Thoracic aorta (tissue), 2 donors: ENCODE measurements around the gene SYNJ1. TPM values are rescaled to one million over a fixed set of nuclear protein-coding genes. Genes with fewer than 3 reads are reported as not detected.

Experiments used
- ATAC-seq: fragments of 150-250 bp; one replicate; pipeline ENCODE4 v1.8.0; 2017; ENCODE audit warnings: low read depth; ENCODE audit not compliant: insufficient number of reproducible peaks, low FRiP score
- DNase-seq: peaks from one replicate; pipeline ENCODE4 v3.0.0-alpha.2; 2020; ENCODE audit warnings: low spot score
- H3K27ac ChIP-seq, 2 donors: fragments of 200-600 bp; sonication (generic); 1 replicate in 1 of 2; 2 replicates in 1 of 2; pipeline ENCODE4 v1.5.1; 2016; ENCODE audit warnings: mild to moderate bottlenecking in 2 of 2, moderate library complexity in 2 of 2
- H3K27me3 ChIP-seq: fragments of 200-600 bp; sonication (generic); replicated peaks from 2 replicates; pipeline ENCODE4 v1.6.0; 2016; ENCODE audit warnings: mild to moderate bottlenecking; ENCODE audit not compliant: insufficient read depth
- H3K36me3 ChIP-seq: fragments of 200-600 bp; sonication (generic); one replicate; pipeline ENCODE4 v1.5.1; 2016
- H3K4me1 ChIP-seq, 2 donors: fragments of 200-600 bp; sonication (generic); 1 replicate in 1 of 2; 2 replicates in 1 of 2; pipeline versions ENCODE4 v1.5.1 to v1.6.0; 2016; ENCODE audit warnings: low read depth in 2 of 2, mild to moderate bottlenecking in 1 of 2; ENCODE audit not compliant: control insufficient read depth in 1 of 2
- H3K4me3 ChIP-seq: fragments of 200-600 bp; sonication (generic); 2 replicates; pipeline ENCODE4 v1.5.1; 2016; ENCODE audit warnings: mild to moderate bottlenecking
- H3K9me3 ChIP-seq: fragments of 200-600 bp; sonication (generic); 2 replicates; pipeline ENCODE4 v1.5.1; 2016
- total RNA-seq, 2 donors: library from RNA; depleted of rRNA; stranded (reverse); fragments of >200 nt; gene quantifications; one replicate each; pipeline versions ENCODE4 v1.1.0 to v1.2.3, GENCODE V29; 2016
- TF ChIP-seq, protein P1 (sequence below): fragments of 200-600 bp; sonication (generic); IDR thresholded peaks from one replicate; pipeline ENCODE4 v1.5.1; 2019; ENCODE audit warnings: antibody characterized with exemption

SYNJ1 gene
- total RNA-seq, 2 donors from 2014 or later = 10.6 to 19.4 TPM

DNA sequence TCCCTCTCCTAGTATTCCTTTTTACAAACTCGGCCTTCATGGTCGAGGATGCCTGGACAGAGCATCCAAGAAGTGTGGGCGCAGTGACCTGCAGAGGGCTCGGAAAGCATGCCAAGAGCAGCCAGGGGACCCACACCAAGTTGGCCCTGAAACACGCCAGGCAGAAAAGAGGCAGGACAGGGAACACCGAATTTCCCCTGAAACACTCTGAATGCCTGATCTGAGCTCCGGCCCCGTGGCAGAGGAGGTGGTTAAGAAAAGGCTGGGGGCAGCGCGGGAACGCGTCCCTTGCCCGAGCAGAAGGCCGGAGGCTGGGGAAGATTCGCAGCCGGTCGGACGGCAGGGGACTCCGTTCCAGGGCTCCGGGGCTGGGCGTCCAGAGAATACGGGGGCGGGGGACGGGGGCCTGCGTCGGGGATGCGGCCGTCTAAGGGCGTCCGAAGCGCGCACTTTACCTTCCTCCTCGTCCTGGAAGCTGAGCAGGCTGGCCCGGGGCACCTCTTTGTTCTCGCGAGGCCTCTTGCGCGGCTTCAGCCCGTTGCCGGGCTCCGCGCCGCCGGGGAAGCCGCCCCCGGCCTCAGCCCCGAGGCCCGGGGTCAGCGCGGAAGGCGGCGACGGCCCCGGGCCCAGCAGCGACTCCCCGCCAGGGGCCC is 43.2 kb upstream of the SYNJ1 start:
- Histone ChIP-seq H3K4me1 (peaks cover 26 to 39% of the 10 kb centered on the region in 2 donors), H3K4me3 (peak overlapping the region; percentile 82), H3K9me3 (no peaks in the 10 kb centered on the region), H3K27me3 (no peaks in the 10 kb centered on the region), H3K27ac (peak overlapping the region; percentile 73 to 77), H3K36me3 (no peaks in the 10 kb centered on the region)
- TF ChIP-seq, protein P1, sequence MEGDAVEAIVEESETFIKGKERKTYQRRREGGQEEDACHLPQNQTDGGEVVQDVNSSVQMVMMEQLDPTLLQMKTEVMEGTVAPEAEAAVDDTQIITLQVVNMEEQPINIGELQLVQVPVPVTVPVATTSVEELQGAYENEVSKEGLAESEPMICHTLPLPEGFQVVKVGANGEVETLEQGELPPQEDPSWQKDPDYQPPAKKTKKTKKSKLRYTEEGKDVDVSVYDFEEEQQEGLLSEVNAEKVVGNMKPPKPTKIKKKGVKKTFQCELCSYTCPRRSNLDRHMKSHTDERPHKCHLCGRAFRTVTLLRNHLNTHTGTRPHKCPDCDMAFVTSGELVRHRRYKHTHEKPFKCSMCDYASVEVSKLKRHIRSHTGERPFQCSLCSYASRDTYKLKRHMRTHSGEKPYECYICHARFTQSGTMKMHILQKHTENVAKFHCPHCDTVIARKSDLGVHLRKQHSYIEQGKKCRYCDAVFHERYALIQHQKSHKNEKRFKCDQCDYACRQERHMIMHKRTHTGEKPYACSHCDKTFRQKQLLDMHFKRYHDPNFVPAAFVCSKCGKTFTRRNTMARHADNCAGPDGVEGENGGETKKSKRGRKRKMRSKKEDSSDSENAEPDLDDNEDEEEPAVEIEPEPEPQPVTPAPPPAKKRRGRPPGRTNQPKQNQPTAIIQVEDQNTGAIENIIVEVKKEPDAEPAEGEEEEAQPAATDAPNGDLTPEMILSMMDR = no peak
- peak; percentile 39 for ATAC-seq
- no peak for DNase-seq

DNA sequence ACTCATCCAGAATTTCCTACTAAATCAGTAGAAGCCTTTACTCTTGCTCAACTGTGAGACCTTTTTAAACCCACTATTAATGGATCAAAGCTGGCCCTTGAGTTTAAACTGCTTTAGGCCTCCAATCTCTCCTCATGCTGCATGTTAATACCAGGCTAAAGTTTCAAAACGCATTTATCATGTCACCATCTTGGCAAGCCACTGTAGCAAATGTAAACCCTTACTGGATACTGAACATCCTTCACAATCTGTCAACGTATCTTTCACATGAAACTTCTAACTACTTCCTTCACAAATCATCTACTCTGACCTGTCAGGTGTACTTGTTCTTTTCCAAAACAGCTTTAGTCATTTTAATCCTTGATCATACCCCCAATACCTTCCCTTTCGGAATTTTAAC is 40.7 kb upstream of the SYNJ1 start:
- DNase-seq (no peak), ATAC-seq (no peak)
- H3K9me3 ChIP-seq = no peaks in the 10 kb centered on the region
- no peak overlapping the region for H3K4me3 ChIP-seq
- peaks cover 26 to 39% of the 10 kb centered on the region in 2 donors for H3K4me1 ChIP-seq
- no peaks in the 10 kb centered on the region for H3K36me3 ChIP-seq
- H3K27ac ChIP-seq = no peak overlapping the region
- TF ChIP-seq, protein P1 = no peak
- no peaks in the 10 kb centered on the region for H3K27me3 ChIP-seq

DNA sequence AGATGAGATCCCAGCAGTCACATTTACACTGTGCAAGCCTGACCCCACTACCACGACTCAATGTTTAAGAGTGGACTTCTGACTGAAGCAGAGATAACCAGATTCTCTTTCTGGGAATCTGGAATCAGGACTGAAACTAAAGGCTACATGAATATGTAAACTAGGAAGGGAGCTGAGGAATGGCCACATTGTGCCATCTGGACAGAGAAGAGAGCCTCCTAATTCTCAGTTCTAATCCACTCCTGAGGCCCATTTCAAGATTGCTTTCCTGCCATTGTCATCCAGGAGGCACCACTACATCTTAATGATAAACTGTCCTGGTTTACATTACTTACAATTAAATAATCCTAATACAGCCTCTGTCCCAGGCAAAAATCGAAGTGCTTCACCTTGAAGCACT is 37.2 kb upstream of the SYNJ1 start:
- peaks cover 16% of the 10 kb centered on the region for H3K36me3 ChIP-seq
- no peaks in the 10 kb centered on the region for H3K27me3 ChIP-seq
- no peak overlapping the region for H3K4me3 ChIP-seq
- no peak for DNase-seq
- TF ChIP-seq, protein P1 = no peak
- H3K9me3 ChIP-seq = no peaks in the 10 kb centered on the region
- peaks cover 20 to 21% of the 10 kb centered on the region in 2 donors for H3K4me1 ChIP-seq
- no peak overlapping the region for H3K27ac ChIP-seq
- no peak for ATAC-seq

DNA sequence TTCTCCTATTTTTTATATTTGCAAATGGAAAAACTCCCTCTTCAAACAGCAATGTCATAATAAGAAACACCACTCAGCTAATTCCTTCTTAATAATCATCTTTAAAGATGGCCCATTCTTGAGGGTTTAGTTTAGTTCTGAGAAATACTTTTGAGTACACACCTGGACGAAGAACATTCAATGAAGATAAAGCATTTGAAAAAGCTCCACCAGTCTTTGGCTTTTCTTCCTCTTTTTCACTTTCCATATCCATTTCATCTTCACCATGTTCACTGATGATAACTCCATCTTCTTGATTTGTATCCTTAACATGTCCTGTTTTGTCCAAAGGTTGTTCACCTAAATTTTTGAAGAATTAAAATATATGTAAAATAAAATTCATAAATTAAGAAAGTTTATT is 36.4 kb upstream of the SYNJ1 start:
- H3K27me3 ChIP-seq = no peaks in the 10 kb centered on the region
- TF ChIP-seq, protein P1 = no peak
- peaks cover 23% of the 10 kb centered on the region for H3K36me3 ChIP-seq
- no peak overlapping the region for H3K4me3 ChIP-seq
- no peaks in the 10 kb centered on the region for H3K9me3 ChIP-seq
- no peak for DNase-seq
- peaks cover 12 to 17% of the 10 kb centered on the region in 2 donors for H3K4me1 ChIP-seq
- no peak for ATAC-seq
- H3K27ac ChIP-seq = no peak overlapping the region

DNA sequence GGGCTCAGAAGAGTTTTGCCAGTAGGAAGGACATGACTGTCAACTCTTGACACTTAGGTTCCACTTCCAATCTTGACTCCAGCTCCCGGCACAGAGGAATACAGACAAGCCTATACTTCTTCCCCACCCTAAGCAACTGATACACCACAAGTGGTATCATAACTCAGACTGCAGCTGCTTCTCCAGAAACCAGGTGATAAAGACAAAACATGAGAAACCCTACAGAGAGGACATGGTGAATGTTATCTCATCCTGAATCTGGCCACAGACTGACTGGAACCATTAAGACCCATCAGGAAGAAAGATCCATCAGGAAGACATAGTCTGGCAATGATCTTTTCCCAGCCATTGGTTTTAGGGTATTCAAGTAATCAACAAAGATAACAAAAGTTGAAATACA is 30.0 kb upstream of the SYNJ1 start:
- TF ChIP-seq, protein P1 = no peak
- H3K27me3 ChIP-seq = no peaks in the 10 kb centered on the region
- no peak overlapping the region for H3K4me3 ChIP-seq
- H3K4me1 ChIP-seq = no peaks in the 10 kb centered on the region
- ATAC-seq (no peak), DNase-seq (no peak)
- H3K36me3 ChIP-seq = peaks cover 32% of the 10 kb centered on the region
- no peak overlapping the region for H3K27ac ChIP-seq
- no peaks in the 10 kb centered on the region for H3K9me3 ChIP-seq
